WTC11 (cell line): ENCODE measurements around the gene ADAMTSL5. TPM values are rescaled to one million over a fixed set of nuclear protein-coding genes. Genes with fewer than 3 reads are reported as not detected.
"Not testable (repeated sequence)": the region's sequence is repeated elsewhere in the genome, so short reads cannot be mapped to it uniquely, and the experiment has no call there.

ENCODE experiments used
- ATAC-seq: fragments of 200-7000 bp; cut with Tn5 transposase; 2 replicates; pipeline ENCODE4 v1.10.0; 2021; ENCODE audit warnings: mild to moderate bottlenecking, moderate library complexity
- CTCF ChIA-PET: fragments of 300-600 bp; sonication (Branson Sonifier 250); formaldehyde crosslinking; loops from one replicate; lab custom pipeline; 2021; ENCODE audit warnings: antibody characterized with exemption; lab: Charles Lee
- POLR2A ChIA-PET: fragments of 350-600 bp; sonication (Branson Sonifier 250); formaldehyde crosslinking; loops from one replicate; lab custom pipeline; 2021; ENCODE audit warnings: antibody characterized with exemption; lab: Charles Lee
- DNase-seq: peaks from one replicate; pipeline ENCODE4 v3.0.0; 2021; ENCODE audit warnings: low spot score
- H3K27ac Mint-ChIP-seq: 2 replicates; pipeline ENCODE4 v1.8.0; 2021; ENCODE audit warnings: mixed read lengths
- H3K27me3 Mint-ChIP-seq: 2 replicates; pipeline ENCODE4 v1.8.0; 2021; ENCODE audit warnings: low read depth, mild to moderate bottlenecking, moderate library complexity, mixed read lengths
- H3K36me3 Mint-ChIP-seq: 2 replicates; pipeline ENCODE4 v1.8.0; 2021; ENCODE audit warnings: mixed read lengths
- H3K4me1 Mint-ChIP-seq: 2 replicates; pipeline ENCODE4 v1.8.0; 2022; ENCODE audit warnings: mixed read lengths
- H3K4me3 Mint-ChIP-seq: 2 replicates; pipeline ENCODE4 v1.8.0; 2021; ENCODE audit warnings: mild to moderate bottlenecking, moderate library complexity, mixed read lengths
- H3K9me3 Mint-ChIP-seq: 2 replicates; pipeline ENCODE4 v1.8.0; 2021; ENCODE audit warnings: mixed read lengths
- ETV6 ChIP-seq: sonication (generic); formaldehyde crosslinking; IDR thresholded peaks from 2 replicates; pipeline ENCODE4 v1.8.1; 2022; ENCODE audit warnings: mild to moderate bottlenecking, missing genetic modification reagents
- FOXK1 ChIP-seq: sonication (generic); formaldehyde crosslinking; IDR thresholded peaks from 2 replicates; pipeline ENCODE4 v1.8.0; 2022; ENCODE audit warnings: mild to moderate bottlenecking, moderate library complexity, missing genetic modification reagents
- GTF2I ChIP-seq: fragments of 250-450 bp; sonication (Bioruptor Pico); conservative IDR thresholded peaks from 2 replicates; pipeline ENCODE4 v1.4.0; 2021; ENCODE audit warnings: mild to moderate bottlenecking
- HMGA2 ChIP-seq: fragments of 250-450 bp; sonication (Bioruptor Pico); IDR thresholded peaks from 2 replicates; pipeline ENCODE4 v1.4.0; 2021; ENCODE audit warnings: mild to moderate bottlenecking, moderate library complexity
- IRF2 ChIP-seq: sonication (generic); formaldehyde crosslinking; IDR thresholded peaks from 2 replicates; pipeline ENCODE4 v1.8.0; 2022; ENCODE audit warnings: low read depth, missing genetic modification reagents, borderline replicate concordance
- KAT7 ChIP-seq: sonication (generic); formaldehyde crosslinking; IDR thresholded peaks from 2 replicates; pipeline ENCODE4 v1.8.1; 2023; ENCODE audit warnings: missing genetic modification reagents, mild to moderate bottlenecking, borderline replicate concordance
- MYBL2 ChIP-seq: sonication (generic); formaldehyde crosslinking; IDR thresholded peaks from 2 replicates; pipeline ENCODE4 v1.8.1; 2023; ENCODE audit warnings: mild to moderate bottlenecking, moderate library complexity, missing genetic modification reagents
- NFATC4 ChIP-seq: fragments of 250-450 bp; sonication (Bioruptor Pico); IDR thresholded peaks from 2 replicates; pipeline ENCODE4 v1.9.0; 2021; ENCODE audit warnings: mild to moderate bottlenecking
- NR2C2 ChIP-seq: sonication (generic); formaldehyde crosslinking; IDR thresholded peaks from 2 replicates; pipeline ENCODE4 v1.8.0; 2022; ENCODE audit warnings: mild to moderate bottlenecking, missing genetic modification reagents
- PRRX2 ChIP-seq: fragments of 250-450 bp; sonication (Bioruptor Pico); IDR thresholded peaks from 2 replicates; pipeline ENCODE4 v1.8.0; 2021; ENCODE audit warnings: mild to moderate bottlenecking
- RORB ChIP-seq: fragments of 250-450 bp; sonication (Bioruptor Pico); IDR thresholded peaks from 2 replicates; pipeline ENCODE4 v1.9.0; 2021; ENCODE audit warnings: mild to moderate bottlenecking
- SMAD4 ChIP-seq: sonication (generic); formaldehyde crosslinking; IDR thresholded peaks from 2 replicates; pipeline ENCODE4 v1.8.0; 2022; ENCODE audit warnings: mild to moderate bottlenecking, missing genetic modification reagents
- SP1 ChIP-seq: sonication (generic); formaldehyde crosslinking; conservative IDR thresholded peaks from 2 replicates; pipeline ENCODE4 v1.8.1; 2022; ENCODE audit warnings: missing genetic modification reagents
- TP53 ChIP-seq: sonication (generic); formaldehyde crosslinking; IDR thresholded peaks from 2 replicates; pipeline ENCODE4 v1.8.1; 2023; ENCODE audit warnings: mild to moderate bottlenecking, missing genetic modification reagents
- USF2 ChIP-seq: sonication (generic); formaldehyde crosslinking; IDR thresholded peaks from 2 replicates; pipeline ENCODE4 v1.8.1; 2023; ENCODE audit warnings: mild to moderate bottlenecking, missing genetic modification reagents, moderate library complexity
- ZBTB21 ChIP-seq: sonication (generic); formaldehyde crosslinking; IDR thresholded peaks from 2 replicates; pipeline ENCODE4 v1.8.1; 2023; ENCODE audit warnings: mild to moderate bottlenecking, missing genetic modification reagents, borderline replicate concordance
- ZMAT4 ChIP-seq: fragments of 250-450 bp; sonication (Bioruptor Pico); IDR thresholded peaks from 2 replicates; pipeline ENCODE4 v1.9.0; 2021; ENCODE audit warnings: mild to moderate bottlenecking
- ZNF232 ChIP-seq: sonication (generic); formaldehyde crosslinking; IDR thresholded peaks from 2 replicates; pipeline ENCODE4 v1.8.0; 2022; ENCODE audit warnings: mild to moderate bottlenecking, missing genetic modification reagents
- ZNF423 ChIP-seq: fragments of 250-450 bp; sonication (Bioruptor Pico); IDR thresholded peaks from 2 replicates; pipeline ENCODE4 v2.1.2; 2022; ENCODE audit warnings: mild to moderate bottlenecking, moderate library complexity
- total RNA-seq: library from RNA; stranded (reverse); gene quantifications from 3 replicates; pipeline ENCODE4 v1.2.3, GENCODE V29; 2021
- TF ChIP-seq, protein P1 (sequence below): sonication (generic); formaldehyde crosslinking; IDR thresholded peaks from 2 replicates; pipeline ENCODE4 v1.8.1; 2023; ENCODE audit warnings: mild to moderate bottlenecking, moderate library complexity, missing genetic modification reagents
- TF ChIP-seq, protein P2 (sequence below): sonication (generic); formaldehyde crosslinking; IDR thresholded peaks from 2 replicates; pipeline ENCODE4 v1.8.1; 2022; ENCODE audit warnings: low read depth, missing genetic modification reagents, borderline replicate concordance
- TF ChIP-seq, protein P3 (sequence below): sonication (generic); formaldehyde crosslinking; conservative IDR thresholded peaks from 2 replicates; pipeline ENCODE4 v1.8.1; 2022; ENCODE audit warnings: mild to moderate bottlenecking, missing genetic modification reagents
- TF ChIP-seq, protein P4 (sequence below): fragments of 250-450 bp; sonication (Bioruptor Pico); IDR thresholded peaks from 2 replicates; pipeline ENCODE4 v1.9.0; 2021; ENCODE audit warnings: mild to moderate bottlenecking

The ADAMTSL5 gene
- total RNA-seq, 1 experiment from 2014 or later: 1.5 TPM

GRCh38 chr19:1538978-1539377 lies 26.2 kb upstream of the ADAMTSL5 start:
- Mint-ChIP-seq H3K9me3 (no peaks in the 10 kb centered on the region), H3K27ac (no peak overlapping the region), H3K4me1 (0 out of 2 replicates have a peak, but pooled peaks cover 3% of the 10 kb centered on the region), H3K4me3 (no peak overlapping the region), H3K27me3 (peaks cover 16% of the 10 kb centered on the region), H3K36me3 (no peaks in the 10 kb centered on the region)
- DNase-seq: no peak
- TF ChIP-seq ETV6 (CRISPR knock-in tag) (no peak), ZBTB21 (CRISPR knock-in tag) (no peak), KAT7 (CRISPR knock-in tag) (no peak), IRF2 (no peak), HMGA2 (no peak), RORB (CRISPR knock-in tag) (no peak), FOXK1 (CRISPR knock-in tag) (no peak), GTF2I (CRISPR knock-in tag) (no peak), MYBL2 (CRISPR knock-in tag) (no peak), NR2C2 (CRISPR knock-in tag) (no peak), SP1 (CRISPR knock-in tag) (no peak), PRRX2 (no peak), SMAD4 (CRISPR knock-in tag) (no peak), NFATC4 (no peak)
- TF ChIP-seq, protein P1, sequence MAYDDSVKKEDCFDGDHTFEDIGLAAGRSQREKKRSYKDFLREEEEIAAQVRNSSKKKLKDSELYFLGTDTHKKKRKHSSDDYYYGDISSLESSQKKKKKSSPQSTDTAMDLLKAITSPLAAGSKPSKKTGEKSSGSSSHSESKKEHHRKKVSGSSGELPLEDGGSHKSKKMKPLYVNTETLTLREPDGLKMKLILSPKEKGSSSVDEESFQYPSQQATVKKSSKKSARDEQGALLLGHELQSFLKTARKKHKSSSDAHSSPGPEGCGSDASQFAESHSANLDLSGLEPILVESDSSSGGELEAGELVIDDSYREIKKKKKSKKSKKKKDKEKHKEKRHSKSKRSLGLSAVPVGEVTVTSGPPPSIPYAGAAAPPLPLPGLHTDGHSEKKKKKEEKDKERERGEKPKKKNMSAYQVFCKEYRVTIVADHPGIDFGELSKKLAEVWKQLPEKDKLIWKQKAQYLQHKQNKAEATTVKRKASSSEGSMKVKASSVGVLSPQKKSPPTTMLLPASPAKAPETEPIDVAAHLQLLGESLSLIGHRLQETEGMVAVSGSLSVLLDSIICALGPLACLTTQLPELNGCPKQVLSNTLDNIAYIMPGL (CRISPR knock-in tag): no peak
- TF ChIP-seq, protein P2, sequence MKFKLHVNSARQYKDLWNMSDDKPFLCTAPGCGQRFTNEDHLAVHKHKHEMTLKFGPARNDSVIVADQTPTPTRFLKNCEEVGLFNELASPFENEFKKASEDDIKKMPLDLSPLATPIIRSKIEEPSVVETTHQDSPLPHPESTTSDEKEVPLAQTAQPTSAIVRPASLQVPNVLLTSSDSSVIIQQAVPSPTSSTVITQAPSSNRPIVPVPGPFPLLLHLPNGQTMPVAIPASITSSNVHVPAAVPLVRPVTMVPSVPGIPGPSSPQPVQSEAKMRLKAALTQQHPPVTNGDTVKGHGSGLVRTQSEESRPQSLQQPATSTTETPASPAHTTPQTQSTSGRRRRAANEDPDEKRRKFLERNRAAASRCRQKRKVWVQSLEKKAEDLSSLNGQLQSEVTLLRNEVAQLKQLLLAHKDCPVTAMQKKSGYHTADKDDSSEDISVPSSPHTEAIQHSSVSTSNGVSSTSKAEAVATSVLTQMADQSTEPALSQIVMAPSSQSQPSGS (CRISPR knock-in tag): no peak
- TF ChIP-seq, protein P3, sequence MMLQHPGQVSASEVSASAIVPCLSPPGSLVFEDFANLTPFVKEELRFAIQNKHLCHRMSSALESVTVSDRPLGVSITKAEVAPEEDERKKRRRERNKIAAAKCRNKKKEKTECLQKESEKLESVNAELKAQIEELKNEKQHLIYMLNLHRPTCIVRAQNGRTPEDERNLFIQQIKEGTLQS (CRISPR knock-in tag): no peak
- CTCF ChIA-PET: interaction anchor here (1.0 to 1.4 kb wide), 3 partner anchors 133 to 1244 kb away, joined by 4 to 5 read pairs (median 5); no protein-coding TSS in a partner anchor
- no peak for ATAC-seq
- POLR2A ChIA-PET: no interaction called here

DNA sequence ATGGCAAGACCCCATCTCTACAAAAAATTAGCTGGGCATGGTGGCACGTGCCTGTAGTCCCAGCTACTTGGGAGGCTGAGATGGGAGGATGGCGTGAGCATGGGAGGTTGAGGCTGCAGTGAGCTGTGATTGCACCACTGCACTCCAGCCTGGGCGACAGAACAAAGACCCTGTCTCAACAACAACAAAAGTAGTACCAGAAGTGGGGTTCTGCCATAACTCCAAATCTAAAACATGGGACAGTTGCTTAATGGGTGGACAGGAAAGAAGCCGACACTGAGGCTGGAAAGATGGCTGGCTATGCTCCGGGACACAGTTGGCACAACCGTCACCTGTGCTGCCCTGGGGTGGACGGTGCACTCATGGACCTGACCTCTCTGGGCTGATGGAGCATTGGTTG lies 22.9 kb upstream of the ADAMTSL5 start:
- not testable (repeated sequence) for H3K9me3 Mint-ChIP-seq, ATAC-seq, H3K4me1 Mint-ChIP-seq, H3K36me3 Mint-ChIP-seq, H3K4me3 Mint-ChIP-seq, H3K27ac Mint-ChIP-seq, H3K27me3 Mint-ChIP-seq, DNase-seq
- CTCF ChIA-PET: interaction anchor here (1.5 to 2.8 kb wide), 2 partner anchors 11 to 290 kb away, joined by 4 to 13 read pairs; no protein-coding TSS in a partner anchor
- POLR2A ChIA-PET: interaction anchor here (0.6 kb wide), 1 partner anchor 18 kb away, joined by 5 read pairs; no protein-coding TSS in a partner anchor

DNA sequence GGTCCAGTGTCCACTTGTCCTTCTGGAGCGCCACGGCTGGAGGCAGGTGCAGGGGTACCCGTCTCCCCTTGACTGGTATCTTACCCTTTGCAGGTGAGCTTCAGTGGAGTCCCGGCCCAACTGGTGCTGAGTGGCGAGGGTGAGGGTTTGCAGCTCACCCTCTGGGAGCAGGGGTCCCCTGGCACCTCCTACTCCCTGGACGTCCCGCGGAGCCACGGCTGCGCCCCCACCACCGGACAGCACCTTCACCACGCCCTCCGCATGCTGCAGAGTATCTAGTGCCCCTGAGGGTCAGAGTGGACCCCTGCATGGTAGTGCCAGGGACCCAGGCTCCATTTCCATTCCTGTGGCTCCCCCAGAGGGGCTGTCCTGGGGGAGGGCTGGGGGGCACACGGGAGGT lies 22.2 kb upstream of the ADAMTSL5 start:
- Mint-ChIP-seq H3K4me3 (no peak overlapping the region), H3K4me1 (no peaks in the 10 kb centered on the region), H3K36me3 (no peaks in the 10 kb centered on the region), H3K27ac (no peak overlapping the region), H3K27me3 (no peaks in the 10 kb centered on the region), H3K9me3 (no peaks in the 10 kb centered on the region)
- ATAC-seq (no peak), DNase-seq (no peak)
- CTCF ChIA-PET: interaction anchor here (0.5 to 2.8 kb wide), 2 partner anchors 11 to 64 kb away, joined by 4 to 13 read pairs; no protein-coding TSS in a partner anchor
- POLR2A ChIA-PET: no interaction called here
- TF ChIP-seq, protein P3 (CRISPR knock-in tag): no peak
- TF ChIP-seq ZNF423 (CRISPR knock-in tag): no peak
- TF ChIP-seq, protein P4, sequence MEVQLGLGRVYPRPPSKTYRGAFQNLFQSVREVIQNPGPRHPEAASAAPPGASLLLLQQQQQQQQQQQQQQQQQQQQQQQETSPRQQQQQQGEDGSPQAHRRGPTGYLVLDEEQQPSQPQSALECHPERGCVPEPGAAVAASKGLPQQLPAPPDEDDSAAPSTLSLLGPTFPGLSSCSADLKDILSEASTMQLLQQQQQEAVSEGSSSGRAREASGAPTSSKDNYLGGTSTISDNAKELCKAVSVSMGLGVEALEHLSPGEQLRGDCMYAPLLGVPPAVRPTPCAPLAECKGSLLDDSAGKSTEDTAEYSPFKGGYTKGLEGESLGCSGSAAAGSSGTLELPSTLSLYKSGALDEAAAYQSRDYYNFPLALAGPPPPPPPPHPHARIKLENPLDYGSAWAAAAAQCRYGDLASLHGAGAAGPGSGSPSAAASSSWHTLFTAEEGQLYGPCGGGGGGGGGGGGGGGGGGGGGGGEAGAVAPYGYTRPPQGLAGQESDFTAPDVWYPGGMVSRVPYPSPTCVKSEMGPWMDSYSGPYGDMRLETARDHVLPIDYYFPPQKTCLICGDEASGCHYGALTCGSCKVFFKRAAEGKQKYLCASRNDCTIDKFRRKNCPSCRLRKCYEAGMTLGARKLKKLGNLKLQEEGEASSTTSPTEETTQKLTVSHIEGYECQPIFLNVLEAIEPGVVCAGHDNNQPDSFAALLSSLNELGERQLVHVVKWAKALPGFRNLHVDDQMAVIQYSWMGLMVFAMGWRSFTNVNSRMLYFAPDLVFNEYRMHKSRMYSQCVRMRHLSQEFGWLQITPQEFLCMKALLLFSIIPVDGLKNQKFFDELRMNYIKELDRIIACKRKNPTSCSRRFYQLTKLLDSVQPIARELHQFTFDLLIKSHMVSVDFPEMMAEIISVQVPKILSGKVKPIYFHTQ (CRISPR knock-in tag): no peak
- no peak for TF ChIP-seq ZNF232 (CRISPR knock-in tag)
- no peak for TF ChIP-seq USF2 (CRISPR knock-in tag)
- TF ChIP-seq ZMAT4 (CRISPR knock-in tag): no peak
- TF ChIP-seq TP53 (CRISPR knock-in tag): no peak
- TF ChIP-seq NR2C2 (CRISPR knock-in tag): no peak
